T-helper 2 cell (primary cell): Measurements from ENCODE around the gene TPTE2.
"Not testable (repeated sequence)": the region's sequence is repeated elsewhere in the genome, so short reads cannot be mapped to it uniquely, and the experiment has no call there.

Source experiments
- DNase-seq, 5 experiments: peaks; one replicate each; pipeline versions ENCODE4 v3.0.0 to v3.0.0-alpha.2; 2012 to 2022
- total RNA-seq, 2 donors: gene quantifications; one replicate each; lab custom pipeline; 2026; lab: John Stamatoyannopoulos, UW

Gene TPTE2
- 0 to 0.07 reads per million in 2 donors for total RNA-seq

DNA sequence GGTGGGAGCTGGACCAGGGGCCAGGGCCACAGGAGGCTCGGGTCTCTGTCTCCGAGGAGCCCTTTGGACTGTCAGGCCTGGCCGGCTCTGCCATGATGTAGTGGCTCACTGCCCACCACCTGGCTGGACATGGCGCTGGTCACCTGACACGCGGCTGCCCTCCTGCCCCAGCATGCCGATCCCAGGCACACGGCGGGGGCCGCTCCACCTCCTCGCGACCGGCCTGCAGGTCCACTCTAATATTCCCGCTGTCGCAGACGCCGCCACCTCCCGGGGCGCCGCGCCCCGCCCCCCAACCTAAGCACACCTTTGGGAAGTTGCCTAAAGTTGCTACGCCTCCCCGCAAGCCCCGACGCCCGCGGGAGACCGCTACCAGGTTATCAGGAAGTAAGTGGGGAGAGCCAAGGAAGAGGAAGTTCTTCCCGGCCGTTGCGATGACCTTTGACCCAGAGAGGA lies at the start of gene TPTE2:
TSS of gene TPTE2 (minus strand) at position 406 of the 456 bp plus-strand sequence. CDS start 58,298 bp downstream, outside the sequence.
- DNase-seq, result not testable (repeated sequence)

DNA sequence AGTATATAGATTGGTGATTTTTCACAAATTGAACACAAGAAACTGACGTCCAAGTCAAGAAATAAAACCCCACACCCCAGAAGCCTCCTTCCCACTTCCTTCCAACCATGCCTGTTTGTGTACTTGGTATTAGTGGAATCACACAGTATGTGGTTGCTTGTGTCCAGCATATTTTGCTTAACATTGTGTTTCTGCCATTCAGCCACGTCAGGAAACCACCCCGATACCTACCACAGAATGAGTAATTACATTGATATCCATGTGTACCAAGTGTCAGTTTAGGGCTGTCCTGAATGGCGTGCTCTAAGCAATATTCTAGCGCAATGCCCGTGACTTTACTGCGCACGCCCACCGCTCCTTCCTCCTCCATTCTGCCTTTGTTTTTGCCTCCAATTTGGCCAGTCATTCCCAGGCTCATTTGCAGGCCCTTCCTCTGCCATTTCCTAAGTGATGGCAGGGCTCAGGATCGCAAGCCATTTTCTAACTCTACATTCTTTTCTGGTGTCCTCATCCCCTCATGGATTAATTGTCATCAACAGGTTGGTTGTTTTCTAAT lies 46.3 kb upstream of the TPTE2 start:
- DNase-seq, result no peak

DNA sequence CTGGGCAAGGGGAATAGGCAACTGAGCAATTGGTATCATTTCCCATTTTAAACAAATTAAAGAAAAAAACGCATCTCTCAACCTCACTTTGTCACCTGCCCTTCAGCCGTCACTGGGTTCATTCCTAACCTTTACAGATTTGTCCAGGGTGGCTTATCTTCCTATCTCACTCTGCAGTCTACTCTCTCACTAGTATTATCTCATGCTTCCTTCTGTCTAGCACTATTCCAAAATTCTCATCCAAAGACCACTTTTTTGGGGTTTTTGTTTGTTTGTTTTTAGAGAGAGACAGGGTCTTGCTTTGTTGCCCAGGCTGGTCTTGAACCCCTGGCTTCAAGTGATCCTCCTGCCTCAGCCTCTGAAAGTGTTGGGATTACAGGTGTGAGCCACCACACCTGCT lies 45.4 kb upstream of the TPTE2 start:
- no peak for DNase-seq

DNA sequence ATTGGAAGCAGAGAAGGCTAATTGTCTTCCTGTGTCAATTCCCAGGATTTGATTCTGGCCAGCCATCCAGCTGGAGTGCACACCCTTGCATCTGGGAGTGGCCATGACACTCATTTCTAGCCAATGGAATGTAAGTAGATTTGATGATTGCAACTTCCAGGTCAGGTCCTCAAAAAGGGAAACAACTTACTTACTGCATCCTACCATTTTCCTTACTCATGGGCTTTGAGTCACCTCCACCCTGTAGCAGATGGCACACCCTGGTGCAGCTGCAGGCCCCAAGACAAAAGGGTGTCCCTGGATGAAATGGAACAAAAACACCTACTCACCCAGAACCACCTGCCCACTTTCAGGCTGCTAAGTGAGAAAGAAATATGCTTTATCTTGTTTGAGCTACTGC lies 44.8 kb upstream of the TPTE2 start:
- DNase-seq, result no peak

DNA sequence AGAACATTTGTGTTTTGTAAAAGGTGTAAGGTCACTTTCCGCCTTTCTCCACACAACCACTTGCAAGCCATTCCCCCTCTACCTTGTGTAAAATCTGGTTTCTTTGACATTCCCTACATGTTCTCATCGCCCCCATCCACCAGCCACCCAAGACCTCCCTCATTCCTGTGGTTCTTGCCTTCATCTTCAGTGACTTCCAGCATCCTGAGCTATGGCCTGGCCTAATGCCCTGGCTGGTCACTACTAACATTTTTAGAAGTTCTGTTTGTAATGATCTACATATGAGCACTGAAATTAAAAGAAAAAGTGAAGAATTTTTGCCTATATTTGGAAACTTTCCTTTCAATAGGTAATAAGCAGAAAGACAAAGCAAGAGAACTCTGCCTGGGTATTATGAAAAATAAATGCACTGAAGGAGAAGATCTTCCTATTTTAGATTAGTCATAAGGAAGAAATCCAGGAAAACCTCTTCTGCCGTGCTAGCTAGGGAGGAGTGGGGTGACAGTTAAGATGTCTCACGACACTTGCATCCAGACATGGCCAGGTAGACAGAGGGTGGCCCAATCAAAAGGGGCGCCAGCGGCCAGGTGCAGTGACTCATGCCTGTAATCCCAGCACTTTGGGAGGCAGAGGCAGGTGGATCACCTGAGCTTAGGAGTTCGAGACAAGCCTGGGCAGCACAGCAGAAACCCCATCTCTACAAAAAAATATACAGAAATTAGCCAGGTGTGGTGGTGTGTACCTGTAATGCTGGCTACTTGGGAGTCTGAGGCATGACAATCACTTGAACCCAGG lies 44.0 kb upstream of the TPTE2 start:
- no peak for DNase-seq

DNA sequence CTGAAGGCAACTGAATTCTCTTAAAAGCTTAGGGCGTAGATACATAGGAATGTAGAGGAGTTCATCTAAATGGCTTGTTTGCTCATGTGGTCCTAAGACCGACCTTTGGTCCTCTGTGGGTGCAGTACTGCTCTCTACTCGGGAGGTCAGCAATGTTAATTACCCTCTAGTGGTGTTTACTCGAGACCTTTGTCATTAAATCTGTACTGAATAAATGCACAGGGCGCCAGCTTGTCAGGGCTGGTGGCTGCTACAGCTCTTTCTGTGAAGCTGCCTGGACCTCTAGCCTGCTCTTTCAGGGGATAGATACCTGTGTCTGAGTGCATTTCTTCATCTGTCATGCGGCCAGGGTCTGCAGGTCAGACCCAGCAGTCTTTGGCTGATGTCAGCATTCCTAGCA lies 43.0 kb upstream of the TPTE2 start:
- no peak for DNase-seq

DNA sequence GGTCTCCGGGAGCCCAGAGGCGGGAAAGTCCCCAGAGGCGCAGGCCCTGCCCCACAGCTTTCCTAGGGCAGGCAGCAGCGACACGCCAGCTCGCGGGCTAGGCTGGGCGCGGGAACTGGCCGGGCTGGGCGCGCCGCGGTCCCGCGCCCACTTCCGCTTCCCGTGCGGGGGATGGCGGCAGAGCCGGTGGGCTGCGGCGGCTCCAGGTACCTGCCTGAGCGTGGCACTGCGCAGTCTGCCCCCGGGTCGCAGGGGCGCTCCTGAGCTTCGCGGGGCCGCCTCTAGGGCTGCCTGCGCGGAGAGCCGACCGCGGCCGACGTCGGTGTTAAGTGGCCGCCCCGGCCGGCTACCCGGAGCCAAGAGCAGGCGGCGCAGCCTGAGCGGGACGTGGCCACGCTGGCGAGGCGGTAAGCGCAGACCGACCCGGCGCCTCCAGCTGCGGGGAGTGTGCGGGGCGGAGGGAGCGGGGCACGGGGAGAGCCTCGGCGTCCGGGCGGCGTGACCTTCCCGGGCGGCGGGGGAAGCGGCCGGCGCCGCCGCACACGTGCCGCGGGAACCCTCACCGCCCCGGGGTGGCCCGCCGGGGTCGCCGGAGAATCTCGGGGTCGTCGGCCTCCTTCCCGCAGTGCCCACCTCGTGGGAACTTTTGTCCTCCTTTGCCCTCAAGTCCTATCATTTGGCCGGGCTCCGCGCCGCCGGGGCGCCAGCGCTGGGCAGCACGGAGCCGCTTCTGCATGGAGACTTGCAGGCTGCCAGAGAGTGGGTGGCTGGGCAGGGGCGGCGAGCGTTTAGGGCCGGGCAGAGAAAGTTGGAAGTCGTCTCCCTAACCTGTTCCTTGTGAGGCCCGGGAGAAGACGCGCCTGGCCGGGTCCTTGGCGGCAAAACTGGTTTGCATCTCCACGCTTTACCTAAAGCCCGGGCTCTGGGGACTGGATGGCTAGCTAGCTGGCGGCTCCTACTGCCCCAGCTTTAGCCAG lies 40.7 kb upstream of the TPTE2 start:
- DNase-seq, result peak in 3 of 5 experiments; percentile 8 to 56 (median 9)

DNA sequence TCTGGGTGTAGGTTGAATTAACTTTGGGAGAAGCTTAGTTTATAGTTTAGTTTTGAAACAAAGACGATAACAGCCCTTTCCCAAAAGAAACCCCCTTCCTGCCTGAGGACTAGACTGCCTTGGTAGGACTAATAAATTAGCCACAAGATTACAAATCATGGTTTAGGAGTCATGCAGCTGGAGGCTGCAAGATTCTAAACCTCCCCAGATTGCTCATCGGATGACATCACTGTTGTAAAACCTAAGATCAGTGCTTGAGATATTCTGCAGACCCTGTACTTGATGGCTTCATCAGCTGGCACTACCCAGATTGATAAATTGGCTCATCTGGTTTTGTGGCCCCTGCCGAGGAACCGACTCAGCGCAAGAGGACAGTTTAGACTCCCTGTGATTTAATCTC lies 36.2 kb upstream of the TPTE2 start:
- DNase-seq, result no peak

DNA sequence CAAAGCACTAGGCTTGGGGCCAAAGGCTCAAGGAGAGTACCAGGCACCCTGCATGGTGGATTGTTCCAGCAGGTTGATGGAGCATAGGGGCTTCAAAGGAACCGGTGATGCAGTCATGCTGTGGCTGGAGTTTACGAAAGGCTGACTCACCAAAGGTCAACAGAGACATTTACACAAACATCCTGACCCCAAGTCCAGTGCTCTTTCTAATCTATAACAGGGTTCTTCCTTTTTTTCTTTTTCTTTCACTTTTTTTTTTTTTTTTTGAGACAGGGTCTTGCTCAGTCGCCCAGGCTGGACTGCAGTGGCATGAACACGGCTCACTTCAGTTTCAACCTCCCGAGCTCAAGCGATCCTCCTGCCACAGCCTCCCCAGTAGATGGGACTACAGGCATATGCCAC lies 35.6 kb upstream of the TPTE2 start:
- no peak for DNase-seq

DNA sequence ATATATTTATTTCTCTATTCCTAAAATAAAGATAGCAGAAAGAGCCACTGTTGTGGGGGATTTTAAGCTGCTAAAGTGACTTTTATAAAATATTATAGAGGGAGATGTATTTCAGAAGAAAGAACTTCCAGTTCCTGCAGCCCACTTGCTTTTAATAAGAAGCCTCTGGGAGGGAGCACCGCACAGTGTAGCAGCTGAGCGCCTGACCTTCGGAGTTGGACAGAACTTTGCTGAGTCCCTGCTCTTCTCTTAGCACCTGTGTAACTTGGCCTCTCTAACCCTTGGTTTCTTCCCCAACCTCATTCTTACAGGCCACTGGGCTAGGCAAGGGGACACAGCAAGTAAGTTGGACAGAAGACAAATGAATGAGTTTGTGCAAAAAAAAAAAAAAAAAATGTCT lies 34.8 kb upstream of the TPTE2 start:
- no peak for DNase-seq

DNA sequence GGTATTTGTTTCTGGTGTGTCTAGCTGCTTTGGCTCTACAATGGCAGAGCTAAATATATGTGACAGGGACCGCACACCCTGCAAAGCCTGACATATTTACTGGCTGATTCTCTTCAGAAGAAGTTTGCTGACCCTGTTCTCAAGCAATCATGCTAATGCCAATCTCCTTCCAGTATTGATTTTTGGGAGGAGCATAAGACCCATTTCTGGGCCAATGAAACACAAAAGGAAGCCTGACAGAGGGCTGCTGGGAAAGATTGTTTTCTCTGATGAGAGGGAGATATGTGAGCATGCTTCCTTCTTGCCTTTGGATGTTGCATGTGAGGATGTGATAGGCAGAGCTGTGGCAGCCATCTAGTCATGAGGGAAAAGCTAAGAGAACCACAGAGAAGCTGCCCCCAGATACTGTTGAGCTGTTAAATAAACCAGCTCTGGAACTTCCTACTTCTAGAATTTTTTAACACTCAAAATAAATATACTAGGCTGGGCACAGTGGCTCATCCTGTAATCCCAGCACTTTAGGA lies 31.4 kb upstream of the TPTE2 start:
- no peak for DNase-seq

DNA sequence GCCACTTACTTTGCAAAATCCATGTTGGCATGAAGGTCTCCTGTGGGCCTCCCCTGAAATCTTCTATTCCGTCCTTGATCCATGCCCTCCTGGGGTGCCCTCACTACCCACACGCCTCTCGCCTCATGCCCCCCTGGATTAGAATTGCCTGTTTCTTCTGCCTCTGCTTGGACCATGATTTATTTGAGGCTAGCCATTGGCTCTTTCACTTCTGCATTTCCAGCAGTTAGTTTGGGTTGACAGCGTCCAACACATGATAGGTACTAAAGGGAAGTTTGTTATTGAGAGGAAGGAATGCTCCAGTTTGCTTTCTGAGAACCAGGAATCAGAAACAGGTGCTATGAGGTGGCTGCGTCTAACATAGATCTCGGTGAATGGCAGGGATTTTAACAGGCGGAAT lies 30.5 kb upstream of the TPTE2 start:
- DNase-seq, result no peak

DNA sequence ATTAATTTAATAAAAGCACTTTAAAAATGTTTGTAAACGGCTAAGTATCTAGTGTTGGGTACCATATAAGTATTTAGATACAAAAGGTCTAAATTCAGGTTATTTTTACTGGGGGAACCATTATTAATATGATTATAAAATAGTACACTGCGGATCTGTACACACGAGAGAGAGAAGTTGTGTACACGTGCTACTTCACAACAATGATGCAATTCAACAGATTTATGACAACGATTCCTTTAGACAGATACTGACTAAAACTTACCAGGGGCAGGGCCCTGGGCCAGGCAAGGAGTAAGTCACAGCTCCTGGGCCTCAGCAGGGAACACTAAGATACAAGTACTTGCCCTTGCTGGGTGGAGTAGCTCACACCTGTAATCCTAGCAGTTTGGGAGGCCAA lies 29.1 kb upstream of the TPTE2 start:
- DNase-seq, result no peak

DNA sequence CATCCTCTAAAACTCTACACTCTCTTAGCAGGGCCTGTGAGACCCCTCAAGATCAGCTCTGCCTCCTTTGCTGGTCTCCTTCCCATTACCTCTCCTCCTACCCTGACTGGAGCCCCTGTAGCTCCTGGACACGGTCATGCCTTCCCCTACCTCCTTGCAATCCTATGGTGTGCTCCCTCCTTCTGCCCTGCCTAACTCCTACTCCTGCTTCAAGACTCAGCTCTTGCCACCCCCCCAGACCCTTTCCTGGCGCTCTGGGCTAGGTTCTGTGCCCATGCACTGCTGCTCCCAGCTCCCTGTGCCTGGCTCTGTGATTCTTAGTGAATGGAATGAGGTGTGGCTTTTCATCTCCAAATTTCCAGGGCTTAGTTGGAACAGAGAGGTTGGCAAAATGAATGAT lies 28.0 kb upstream of the TPTE2 start:
- no peak for DNase-seq

DNA sequence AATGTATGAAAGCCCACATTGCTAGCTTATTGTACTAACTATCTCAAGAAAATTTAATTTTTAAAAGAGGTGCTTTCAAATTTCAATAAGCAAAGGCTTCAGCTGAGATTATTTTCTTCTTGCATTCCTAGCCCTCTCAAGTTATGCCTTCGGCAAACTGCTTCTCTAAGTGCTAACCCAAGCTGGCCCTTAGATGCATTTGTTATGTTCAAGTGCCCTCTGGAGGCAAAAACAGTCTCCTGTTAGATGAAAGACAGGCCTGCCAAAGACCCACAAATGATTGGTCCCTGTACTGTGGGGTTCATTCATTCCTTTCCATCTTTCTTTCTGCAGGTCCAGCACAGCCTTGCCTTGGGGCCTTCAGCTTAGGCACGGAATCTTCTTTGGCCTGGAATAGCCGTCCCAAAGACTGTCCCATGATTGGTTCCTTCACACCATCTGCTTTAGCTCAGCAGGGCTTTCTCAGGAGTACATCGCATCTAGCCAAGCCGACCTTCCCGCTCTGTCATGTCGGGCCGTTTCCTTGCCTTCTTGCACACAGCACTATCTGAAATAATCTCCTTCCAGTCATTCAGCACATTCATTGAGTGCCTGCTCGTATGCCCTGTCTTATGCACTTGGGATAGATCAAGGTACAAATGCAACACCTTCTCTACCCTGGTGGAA lies 26.4 kb upstream of the TPTE2 start:
- peak in 1 of 5 experiments; percentile 71 for DNase-seq

DNA sequence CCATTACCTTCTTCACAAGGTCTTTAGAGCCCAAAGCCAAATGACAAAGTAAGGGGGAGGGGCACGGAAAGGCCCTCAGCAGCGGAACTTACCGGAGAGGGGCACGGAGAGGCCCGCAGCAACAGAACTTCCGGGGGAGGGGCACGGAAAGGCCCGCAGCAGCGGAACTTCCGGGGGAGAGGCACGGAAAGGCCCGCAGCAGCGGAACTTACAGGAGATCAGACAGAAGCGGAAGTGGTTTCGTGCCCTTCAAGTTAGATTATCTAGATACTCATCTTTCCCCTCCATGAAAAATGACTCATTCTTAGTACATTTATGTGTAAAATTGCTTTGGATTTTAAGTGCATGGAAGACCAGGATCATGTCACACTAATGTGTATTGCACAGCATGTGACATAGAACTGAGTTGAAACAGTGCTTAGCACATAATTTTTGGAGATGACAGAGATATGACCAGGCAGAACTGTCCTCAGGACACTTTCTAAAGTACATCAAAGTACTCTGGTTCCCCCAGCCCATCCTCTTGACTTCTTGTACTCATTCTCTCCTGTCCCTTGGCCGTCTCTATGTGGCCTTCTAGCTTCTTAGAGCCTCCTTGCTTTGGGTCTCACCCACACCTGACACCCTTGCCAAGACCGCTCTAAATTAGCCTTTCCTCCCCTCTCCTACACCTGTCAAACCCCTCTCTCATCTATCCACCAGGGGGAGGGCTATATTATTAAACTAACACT lies 25.7 kb upstream of the TPTE2 start:
- DNase-seq, result peak; percentile 37 to 95 (median 60)

DNA sequence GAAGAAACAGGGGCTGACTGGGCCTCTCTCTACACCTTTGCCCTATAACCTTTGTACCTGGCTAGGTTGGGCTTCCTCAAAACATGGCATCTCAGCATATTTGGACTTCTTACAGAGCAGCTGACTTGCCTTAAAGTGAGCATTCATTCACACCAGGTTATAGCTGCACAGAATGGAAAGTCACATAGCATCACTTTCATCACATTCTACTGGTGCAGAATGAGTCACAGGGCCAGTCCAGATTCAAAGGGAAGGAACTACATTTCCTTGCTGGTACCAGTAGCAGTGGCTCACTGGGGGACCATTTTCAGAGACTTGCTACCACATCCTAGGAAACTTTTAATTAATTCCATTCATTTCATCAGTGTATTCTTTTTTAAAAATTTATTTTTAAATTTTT lies 20.3 kb upstream of the TPTE2 start:
- DNase-seq, result no peak

DNA sequence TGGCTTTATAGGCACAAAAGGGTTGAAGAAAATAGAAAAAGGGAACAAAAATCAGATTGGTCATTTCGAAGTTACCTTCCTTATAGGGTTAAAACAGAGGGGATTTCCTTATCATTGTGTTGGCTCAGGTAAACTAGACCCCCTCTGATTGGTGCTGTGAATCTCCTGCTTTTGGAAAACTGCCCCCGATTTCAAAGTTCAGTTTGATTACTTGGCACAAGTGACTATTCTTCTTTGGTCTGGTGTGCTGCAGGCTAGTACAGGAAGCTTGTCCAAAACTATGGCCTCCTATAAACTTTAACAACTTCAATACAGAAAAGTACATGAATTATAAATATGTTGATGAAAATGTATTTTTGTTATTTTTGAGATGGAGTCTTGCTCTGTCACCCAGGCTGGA lies 13.9 kb upstream of the TPTE2 start:
- DNase-seq, result no peak

DNA sequence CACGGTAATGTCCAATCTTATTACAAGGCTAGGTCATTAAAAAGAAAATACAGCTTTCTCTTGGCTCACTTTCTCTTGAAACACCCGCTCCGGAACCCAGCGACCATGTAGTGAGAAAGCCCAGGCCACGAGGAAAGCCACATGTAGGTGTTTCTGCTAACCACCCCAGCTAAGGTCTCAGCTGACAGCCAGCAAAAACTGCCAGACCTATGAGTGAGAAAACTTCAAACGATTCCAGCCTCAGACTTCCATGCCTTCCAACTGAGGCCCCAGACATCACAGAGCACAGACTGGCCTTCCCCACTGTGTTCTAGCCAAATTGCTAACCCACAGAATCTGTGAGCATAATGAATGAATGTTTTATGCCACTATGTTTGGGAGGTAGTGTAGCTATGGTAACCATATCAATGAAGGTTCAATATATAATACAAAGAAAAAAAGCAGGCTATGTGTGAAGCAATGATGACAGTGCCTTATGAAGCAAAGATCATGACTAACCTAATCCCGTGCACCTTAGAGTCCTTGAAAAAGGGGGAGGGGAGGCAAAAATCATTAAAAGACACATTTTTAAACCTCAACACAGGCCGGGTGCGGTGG lies 11.9 kb upstream of the TPTE2 start:
- DNase-seq, result no peak

DNA sequence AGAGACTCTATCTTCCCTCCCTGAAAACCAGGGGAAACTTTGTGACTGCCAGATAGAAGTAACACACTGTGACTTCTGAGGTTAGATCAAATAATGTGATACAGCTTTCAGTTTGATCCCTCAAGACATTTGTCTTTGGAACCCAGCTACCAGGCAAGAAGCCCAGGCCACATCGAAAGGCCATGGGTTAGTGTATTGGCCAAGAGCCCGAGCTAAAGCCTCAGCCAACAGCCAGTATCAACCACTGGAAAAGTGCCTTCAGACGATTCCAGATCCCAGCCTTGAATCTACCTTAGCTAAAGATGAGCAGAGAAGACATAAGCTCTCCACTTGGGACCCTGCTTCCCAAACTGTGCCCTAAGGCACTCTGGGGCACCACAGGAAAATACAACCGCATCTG lies 10.9 kb upstream of the TPTE2 start:
- DNase-seq, result no peak

DNA sequence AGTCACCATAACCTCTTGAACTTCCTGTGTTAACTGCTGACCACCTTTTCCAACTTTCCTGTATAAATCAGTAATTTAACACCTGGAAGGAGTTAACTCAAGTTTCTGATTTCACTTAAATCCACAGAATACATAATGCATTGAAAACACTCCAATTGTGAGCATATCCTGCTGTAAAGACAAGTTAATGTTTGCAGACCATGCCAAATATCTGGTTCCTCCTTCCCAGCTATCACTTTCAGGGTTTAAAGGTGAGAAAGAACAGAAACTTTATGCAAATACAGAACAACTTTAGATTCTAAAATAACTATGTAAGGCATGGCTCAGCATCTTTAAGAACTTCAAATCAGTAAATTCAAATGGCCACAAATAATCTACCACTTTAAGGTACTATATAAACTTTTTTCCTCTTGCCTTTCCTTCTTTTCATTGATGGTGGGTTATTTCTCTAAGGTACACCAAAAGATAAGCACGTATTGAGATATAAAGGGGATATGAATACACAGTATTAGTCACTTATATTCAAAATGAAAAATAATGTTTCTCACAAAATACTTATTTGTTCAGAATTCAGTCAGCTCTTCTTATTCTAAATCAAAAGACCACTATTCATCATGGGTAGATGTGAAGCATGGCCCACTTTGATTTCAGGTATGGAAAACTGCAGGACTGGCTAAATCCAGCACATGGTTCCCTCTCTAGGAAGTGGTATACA lies 6.6 kb upstream of the TPTE2 start:
- no peak for DNase-seq
